ENCODE measurements around the gene PTH1R.

Gene PTH1R

DNA sequence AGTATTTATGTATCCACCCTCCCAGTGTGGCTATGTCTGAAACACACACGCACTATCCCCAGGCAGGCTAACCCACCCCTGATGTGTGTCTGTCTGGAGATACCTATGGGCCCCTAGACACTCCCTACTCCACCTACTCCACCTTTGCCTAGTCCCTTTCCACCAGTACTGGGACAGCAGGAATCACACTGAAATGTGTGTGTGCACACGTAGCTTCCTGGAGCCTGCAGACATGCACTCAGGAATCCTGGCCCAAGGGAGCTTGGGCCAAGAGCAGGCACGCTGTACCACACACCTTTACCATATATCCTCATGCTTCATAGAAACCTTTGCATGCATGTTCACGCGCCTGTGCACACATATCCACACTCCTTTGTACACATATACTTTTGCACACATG, 6.9 kb upstream of the PTH1R start:
- TF ChIP-seq, protein P1, sequence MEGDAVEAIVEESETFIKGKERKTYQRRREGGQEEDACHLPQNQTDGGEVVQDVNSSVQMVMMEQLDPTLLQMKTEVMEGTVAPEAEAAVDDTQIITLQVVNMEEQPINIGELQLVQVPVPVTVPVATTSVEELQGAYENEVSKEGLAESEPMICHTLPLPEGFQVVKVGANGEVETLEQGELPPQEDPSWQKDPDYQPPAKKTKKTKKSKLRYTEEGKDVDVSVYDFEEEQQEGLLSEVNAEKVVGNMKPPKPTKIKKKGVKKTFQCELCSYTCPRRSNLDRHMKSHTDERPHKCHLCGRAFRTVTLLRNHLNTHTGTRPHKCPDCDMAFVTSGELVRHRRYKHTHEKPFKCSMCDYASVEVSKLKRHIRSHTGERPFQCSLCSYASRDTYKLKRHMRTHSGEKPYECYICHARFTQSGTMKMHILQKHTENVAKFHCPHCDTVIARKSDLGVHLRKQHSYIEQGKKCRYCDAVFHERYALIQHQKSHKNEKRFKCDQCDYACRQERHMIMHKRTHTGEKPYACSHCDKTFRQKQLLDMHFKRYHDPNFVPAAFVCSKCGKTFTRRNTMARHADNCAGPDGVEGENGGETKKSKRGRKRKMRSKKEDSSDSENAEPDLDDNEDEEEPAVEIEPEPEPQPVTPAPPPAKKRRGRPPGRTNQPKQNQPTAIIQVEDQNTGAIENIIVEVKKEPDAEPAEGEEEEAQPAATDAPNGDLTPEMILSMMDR (IDR thresholded peaks at IDR 0.05; ENCODE audit: insufficient read depth, missing control alignments), result no peak
- no peak for FAIRE-seq
- no peak for DNase-seq (ENCODE audit: insufficient read length, low spot score)

- FAIRE-seq (no peak), DNase-seq (ENCODE audit: insufficient read length, low spot score) (no peak)
- TF ChIP-seq, protein P1 (IDR thresholded peaks at IDR 0.05; ENCODE audit: insufficient read depth, missing control alignments), result no peak
Observed at GRCh38 chr3:46871222-46871621, 6.3 kb upstream of the PTH1R start.

GRCh38 chr3:46873521-46873920, 4.0 kb upstream of the PTH1R start:
- TF ChIP-seq, protein P1 (IDR thresholded peaks at IDR 0.05; ENCODE audit: insufficient read depth, missing control alignments), result no peak

DNA sequence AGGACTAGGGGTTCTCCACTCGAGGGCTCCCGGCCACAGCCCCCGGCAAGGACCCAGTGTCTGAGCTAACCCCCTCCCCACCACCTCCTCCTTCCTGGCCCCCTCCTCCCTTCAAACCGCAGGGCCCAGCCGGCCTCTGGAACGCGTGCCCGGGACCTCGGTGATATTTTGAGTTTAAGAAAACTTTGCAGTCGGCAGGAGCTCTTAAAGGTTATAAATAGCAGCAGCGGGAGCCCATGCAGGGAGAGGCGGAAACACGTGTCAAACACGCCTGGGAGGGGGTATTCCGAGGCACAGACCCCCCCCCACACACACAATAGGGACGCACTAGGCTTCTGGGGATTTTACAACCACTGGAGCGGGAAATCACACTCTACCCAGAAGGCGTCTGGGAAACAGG, 3.1 kb upstream of the PTH1R start:
- TF ChIP-seq, protein P1 (IDR thresholded peaks at IDR 0.05; ENCODE audit: insufficient read depth, missing control alignments), result no peak
- FAIRE-seq (no peak), DNase-seq (ENCODE audit: insufficient read length, low spot score) (no peak)

More at GRCh38 chr3:46873521-46873920, 4.0 kb upstream of the PTH1R start:
- DNase-seq (ENCODE audit: insufficient read length, low spot score), result peak; percentile 13
- no peak for FAIRE-seq

DNA sequence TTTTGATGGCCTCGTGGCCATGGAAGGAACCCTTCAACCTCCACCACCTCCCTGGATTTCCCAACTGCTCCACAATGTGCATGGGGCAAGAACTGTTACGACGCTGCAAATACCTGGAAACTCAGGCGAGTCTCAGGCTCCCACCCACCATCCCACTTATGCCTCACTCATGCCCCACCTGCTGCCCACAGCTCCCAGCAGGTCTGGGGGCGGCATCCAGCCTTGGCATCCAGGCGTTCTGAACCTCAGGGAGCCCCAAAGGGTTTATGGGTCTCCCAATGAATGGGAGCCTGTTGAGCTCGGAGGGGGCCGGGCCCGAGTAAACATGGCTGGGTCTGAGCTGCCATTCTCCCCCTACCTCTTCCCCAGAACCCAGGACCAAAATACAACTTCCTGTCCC, 2.0 kb upstream of the PTH1R start:
- no peak for DNase-seq (ENCODE audit: insufficient read length, low spot score)
- TF ChIP-seq, protein P1 (IDR thresholded peaks at IDR 0.05; ENCODE audit: insufficient read depth, missing control alignments), result no peak
- no peak for FAIRE-seq

GRCh38 chr3:46876313-46877300, 914 bp upstream of the PTH1R start:
- peak; percentile 13 for DNase-seq (ENCODE audit: insufficient read length, low spot score)
- no peak for FAIRE-seq
- TF ChIP-seq, protein P1 (IDR thresholded peaks at IDR 0.05; ENCODE audit: insufficient read depth, missing control alignments), result no peak

All from D721Med (cell line).